HG02885 (cell line): ENCODE data around the gene MFRP.

ENCODE experiments used
- ATAC-seq: cut with Tn5 transposase; IDR thresholded peaks from one replicate; pipeline ENCODE4 v1.9.1; 2021; ENCODE audit warnings: mild to moderate bottlenecking; ENCODE audit not compliant: unreplicated experiment, poor library complexity

The MFRP gene

GRCh38 chr11:119373059-119373920 lies 26.8 kb upstream of the MFRP start:
- ATAC-seq = no peak

DNA sequence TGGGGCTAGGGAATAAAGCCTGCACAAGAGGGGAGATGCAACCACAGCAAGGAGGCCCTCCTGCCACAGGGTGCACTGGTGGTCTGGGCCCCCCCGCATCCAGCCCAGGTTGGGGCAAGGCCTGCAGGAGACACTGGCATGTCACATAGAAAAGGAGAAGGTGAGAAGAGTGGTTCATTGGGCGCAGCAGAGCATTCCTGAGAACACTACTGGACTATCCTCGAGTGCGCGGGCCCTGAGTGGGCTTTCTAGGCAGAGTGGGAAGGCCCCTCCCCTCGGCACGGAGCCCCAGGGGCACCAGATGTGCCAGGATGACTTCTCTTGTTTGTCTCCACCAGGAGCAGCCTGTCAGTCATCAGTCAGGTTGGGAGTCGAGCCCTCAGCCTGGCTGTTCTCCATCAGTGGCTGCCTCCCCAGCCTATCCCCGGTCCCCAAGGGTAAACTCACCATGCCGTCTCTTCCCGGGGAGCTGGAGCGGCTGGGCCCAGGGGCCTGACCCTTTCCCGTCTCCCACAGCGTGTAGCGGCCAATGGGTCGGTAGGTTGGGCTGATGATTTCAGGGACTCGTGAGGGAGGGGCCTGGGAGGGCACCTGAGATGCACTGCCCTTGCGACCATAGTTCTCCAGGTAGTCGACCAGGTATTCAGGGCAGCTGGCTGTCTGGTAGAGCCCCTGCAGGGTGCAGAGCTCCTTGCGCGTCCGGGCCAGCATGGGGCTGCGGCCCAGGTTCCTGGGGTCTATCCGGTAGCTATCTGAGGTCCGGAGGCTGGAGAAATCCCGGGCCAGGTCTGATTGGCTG lies 26.0 kb upstream of the MFRP start:
- no peak for ATAC-seq

DNA sequence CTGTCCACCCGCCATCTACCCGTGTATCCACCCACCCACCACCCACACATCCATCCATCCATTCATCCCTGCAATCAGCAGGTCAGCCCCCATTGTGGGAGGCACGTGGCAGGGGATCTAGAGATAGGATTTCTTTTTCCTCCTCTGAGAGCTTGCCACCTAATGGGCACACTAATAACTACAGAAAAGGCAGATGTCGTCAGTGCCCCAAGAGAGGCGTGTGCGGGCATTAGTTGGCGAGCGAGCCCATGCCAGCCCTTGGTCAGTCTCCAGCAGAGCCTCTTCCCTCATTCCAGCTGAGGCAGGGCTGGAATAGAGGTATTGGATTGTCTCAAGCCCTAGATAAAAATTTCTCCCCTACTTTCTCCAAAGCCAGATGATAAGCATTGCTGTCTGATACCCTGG lies 25.3 kb upstream of the MFRP start:
- ATAC-seq = no peak

DNA sequence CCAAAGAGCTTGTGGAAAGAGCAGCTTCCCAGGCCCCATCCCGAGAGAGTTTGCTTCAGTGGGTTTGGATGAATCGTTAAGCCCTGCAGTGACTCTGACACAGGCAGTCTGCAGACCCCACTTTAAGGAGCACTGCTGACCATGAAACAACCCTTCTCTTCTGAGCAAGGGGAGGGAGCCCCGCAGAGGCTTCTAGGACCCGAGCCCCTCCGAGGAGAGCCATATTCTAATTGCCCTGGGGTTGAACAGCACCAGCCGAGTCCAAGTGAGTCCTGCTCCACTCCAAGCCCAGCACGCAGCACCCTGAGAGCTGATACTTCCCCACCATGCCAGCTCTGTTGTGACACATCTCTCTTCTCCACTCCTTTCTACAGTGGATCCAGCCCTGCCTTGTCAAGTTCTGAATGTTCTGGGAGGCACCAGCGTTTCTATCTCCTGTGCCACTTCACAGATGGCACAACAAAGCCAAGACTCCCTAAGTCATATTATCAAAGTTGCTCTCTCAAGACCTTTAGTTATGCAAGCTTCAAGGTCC lies 24.6 kb upstream of the MFRP start:
- no peak for ATAC-seq

DNA sequence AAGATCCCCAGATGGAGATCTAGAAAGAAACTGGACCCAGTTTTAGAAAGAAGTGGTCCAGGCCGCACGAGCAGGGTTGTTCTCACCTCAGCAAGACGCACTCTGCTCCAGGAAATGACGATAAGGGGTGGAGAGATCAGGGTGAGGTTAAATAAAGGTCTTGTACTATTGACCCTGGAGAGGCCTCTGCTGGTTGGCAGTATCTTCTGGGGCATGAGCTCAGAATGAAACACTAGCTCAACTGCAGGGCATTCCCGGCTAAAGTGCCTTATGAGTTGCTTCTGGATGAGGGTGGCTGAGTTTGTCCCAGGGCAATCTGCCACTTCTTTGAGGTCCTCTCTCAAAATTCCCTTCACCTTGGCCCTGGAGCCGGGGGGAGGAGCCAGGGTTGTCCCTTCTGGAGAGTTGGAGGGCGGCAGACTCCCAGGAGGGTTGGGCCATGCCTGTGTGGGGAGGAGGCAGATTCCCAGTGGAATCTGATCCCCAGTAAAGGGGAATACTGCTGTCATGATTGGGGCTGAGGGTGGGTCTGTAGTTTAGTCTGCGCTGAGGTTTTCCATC lies 24.1 kb upstream of the MFRP start:
- no peak for ATAC-seq

- no peak for ATAC-seq
These were observed 22.8 kb upstream of the MFRP start for GRCh38 chr11:119369132-119369925.

GRCh38 chr11:119368121-119369034 lies 21.9 kb upstream of the MFRP start:
- ATAC-seq = no peak

DNA sequence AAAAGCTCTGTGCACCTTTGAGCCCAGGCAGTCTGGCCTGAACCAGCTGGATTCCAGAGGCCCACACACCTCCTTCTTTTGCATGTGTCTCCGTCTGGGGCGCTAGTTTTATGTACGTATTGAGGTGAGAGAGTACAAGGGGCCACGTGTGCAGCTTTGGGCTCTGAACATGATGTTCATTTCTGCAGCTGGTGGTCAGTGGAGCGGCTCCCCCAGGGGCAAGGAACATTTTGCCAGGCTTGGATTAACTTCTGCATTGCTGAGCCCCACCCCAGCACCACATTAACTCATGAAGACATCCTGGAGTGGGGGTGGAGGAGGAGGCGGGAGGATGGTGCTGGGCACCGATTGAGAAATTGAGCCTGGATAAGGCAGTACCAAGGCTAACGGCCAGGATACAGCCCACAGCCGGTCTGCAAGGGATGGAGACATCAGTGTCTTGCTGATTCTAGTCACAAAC lies 21.2 kb upstream of the MFRP start:
- no peak for ATAC-seq

- ATAC-seq = no peak
These were observed 20.4 kb upstream of the MFRP start for GRCh38 chr11:119366690-119367620.

DNA sequence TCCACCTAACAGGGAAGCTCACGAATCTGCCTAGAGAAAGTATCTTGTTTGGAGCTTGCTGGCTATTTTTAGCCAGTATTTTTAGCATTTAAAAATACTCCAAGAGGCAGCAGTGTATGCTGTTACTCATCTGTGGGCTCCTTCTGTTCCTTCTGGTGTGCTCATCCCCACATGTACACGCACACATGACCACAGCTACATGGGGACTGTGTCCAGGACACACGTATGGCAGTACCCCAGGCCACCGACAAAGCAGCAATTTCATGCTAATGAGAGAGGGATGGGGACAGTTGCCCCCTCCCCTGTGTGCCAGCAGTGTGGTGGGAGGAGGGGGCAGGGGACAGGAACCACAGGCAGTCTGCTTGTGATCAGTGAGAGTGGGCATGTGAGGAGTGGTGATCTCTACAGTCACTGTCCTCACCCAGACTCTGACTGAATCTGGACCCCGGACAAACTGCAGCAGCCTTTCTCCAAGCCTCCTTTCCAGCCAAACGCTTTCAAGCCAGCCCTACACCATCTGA lies 18.6 kb upstream of the MFRP start:
- ATAC-seq = no peak

- ATAC-seq = no peak
These were observed 17.5 kb upstream of the MFRP start for GRCh38 chr11:119363851-119364590.

- no peak for ATAC-seq
These were observed 16.8 kb upstream of the MFRP start for GRCh38 chr11:119363081-119363850.

DNA sequence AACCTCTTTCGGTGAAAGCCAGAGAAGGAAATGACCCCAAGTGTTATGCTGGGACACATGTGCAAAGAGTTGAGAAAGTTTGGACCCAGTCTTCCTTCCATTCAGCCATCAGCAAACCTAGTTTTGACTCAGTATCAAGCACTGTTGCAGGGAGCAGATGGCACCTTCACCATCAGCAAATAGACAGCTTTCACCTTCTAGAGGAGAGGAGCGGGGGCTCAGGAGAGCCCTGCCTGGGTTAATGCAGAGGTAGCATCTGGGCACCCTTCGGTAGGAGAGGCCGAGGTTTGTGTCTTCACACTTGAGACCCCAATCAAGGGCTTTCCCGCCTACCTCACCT lies 16.2 kb upstream of the MFRP start:
- ATAC-seq = no peak

DNA sequence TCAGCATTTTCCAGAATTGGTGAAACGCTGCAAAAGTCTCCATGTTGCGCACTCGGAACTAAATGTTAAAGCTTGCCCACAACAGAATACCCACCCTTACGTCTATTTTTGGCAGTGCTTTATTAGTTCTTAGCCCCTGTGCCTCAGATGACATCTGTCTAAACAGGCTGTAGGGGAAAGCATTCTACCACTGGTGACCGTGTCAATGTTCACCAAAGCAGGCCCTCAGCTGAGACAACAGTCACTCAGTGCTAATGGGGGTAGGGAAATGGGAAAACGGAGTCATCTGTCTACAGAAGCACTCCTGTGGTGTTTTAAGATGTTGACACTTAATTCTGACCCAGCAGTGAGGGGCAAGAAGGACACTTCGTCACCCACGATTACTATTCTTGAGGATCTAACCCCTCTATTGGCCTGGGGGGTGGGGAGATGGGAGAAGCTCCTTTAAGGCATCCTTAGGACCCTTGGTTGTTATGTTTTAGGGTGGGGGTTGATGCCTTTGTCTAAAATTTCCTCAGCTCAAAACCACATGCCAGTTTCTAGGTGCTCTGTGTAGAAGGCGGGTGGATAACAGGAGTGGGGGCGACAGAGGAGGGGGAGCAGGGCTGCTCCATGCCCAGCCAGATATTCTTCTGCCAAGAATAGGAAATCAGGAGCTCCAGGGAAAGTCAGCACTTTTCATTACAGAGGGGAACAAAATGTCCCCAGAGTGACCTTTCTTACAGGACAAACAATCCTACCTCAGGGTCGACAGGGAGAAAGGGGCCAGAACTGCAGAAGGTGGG lies 15.6 kb upstream of the MFRP start:
- no peak for ATAC-seq

GRCh38 chr11:119361056-119361787 lies 14.7 kb upstream of the MFRP start:
- peak; percentile 61 for ATAC-seq
